Subcutaneous preadipocyte (primary cell): ENCODE data around the gene TMEM184A. TPM values are rescaled to one million over a fixed set of nuclear protein-coding genes. Genes with fewer than 3 reads are reported as not detected.

Experiments
- total RNA-seq: library from RNA; depleted of rRNA; stranded (reverse); fragments of >200 nt; gene quantifications from 2 replicates; pipeline ENCODE4 v1.2.3, GENCODE V29; 2012

The TMEM184A gene
- 0.39 TPM in 1 of 2 replicates, not detected in the other for total RNA-seq

GRCh38 chr7:1555813-1556543 is at the start of gene TMEM184A:
Gene TMEM184A (minus strand): TSS chr7:1556205. CDS start chr7:1555484, 721 bp downstream.

GRCh38 chr7:1569833-1570632 is 14.0 kb upstream of the TMEM184A start, which contains the start of gene PSMG3:
Gene PSMG3 (minus strand): TSS chr7:1570032. CDS start chr7:1569339, 693 bp downstream.

GRCh38 chr7:1503816-1504775 is 51.9 kb downstream of the TMEM184A start, which contains the start of gene INTS1:
Gene INTS1 (minus strand): TSS chr7:1504389. CDS start chr7:1503960, 429 bp downstream.

Other genes with a start within 250 kb of the TMEM184A start
- 19.1 and 23.9 TPM in 2 replicates for gene MICALL2, start 96.7 kb downstream of the TMEM184A start, total RNA-seq
- 65.8 and 76.6 TPM in 2 replicates for gene INTS1, start 51.8 kb downstream of the TMEM184A start, total RNA-seq
- gene MAFK, start 25.5 kb downstream of the TMEM184A start, total RNA-seq: 6.6 and 12.1 TPM in 2 replicates
- gene PSMG3, start 13.8 kb upstream of the TMEM184A start, total RNA-seq: 51.4 and 53.3 TPM in 2 replicates
- gene ELFN1, start 114.1 kb upstream of the TMEM184A start, total RNA-seq: 3.7 and 4.3 TPM in 2 replicates